Esophagus muscularis mucosa (tissue), 4 donors: ENCODE measurements around the gene DBN1. TPM values are rescaled to one million over a fixed set of nuclear protein-coding genes. Genes with fewer than 3 reads are reported as not detected.

Source experiments
- DNase-seq: peaks from one replicate; pipeline ENCODE4 v3.0.0-alpha.2; 2017; ENCODE audit errors: extremely low spot score
- H3K27ac ChIP-seq, 4 donors: fragments of 200-600 bp; sonication (generic); replicated peaks in 1 of 4; 1 replicate in 3 of 4; 2 replicates in 1 of 4; pipeline ENCODE4 v1.5.1; 2016 to 2019; ENCODE audit warnings: mild to moderate bottlenecking in 1 of 4
- H3K27me3 ChIP-seq, 4 donors: fragments of 200-600 bp; sonication (generic); one replicate each; pipeline versions ENCODE4 v1.5.1 to v1.6.0; 2016 to 2019
- H3K36me3 ChIP-seq, 4 donors: fragments of 200-600 bp; sonication (generic); one replicate each; pipeline ENCODE4 v1.5.1; 2016 to 2019
- H3K4me1 ChIP-seq, 4 donors: fragments of 200-600 bp; sonication (generic); one replicate each; pipeline ENCODE4 v1.5.1; 2016 to 2019
- H3K4me3 ChIP-seq, 4 donors: fragments of 200-600 bp; sonication (generic); 1 replicate in 2 of 4; 2 replicates in 2 of 4; pipeline ENCODE4 v1.5.1; 2016 to 2019; ENCODE audit warnings: mild to moderate bottlenecking in 4 of 4, moderate library complexity in 1 of 4
- H3K9me3 ChIP-seq, 4 donors: fragments of 200-600 bp; sonication (generic); 1 replicate in 3 of 4; 2 replicates in 1 of 4; pipeline ENCODE4 v1.5.1; 2016 to 2019
- EP300 ChIP-seq: sonication (generic); formaldehyde crosslinking; IDR thresholded peaks from one replicate; pipeline ENCODE4 v1.6.1; 2017; ENCODE audit warnings: antibody characterized with exemption
- POLR2A ChIP-seq: fragments of 450-650 bp; IDR thresholded peaks from one replicate; pipeline ENCODE4 v1.6.1; 2017; ENCODE audit warnings: antibody characterized with exemption, moderate library complexity, mild to moderate bottlenecking, low read depth
- POLR2AphosphoS5 ChIP-seq, 2 donors: sonication (generic); formaldehyde crosslinking; IDR thresholded peaks; one replicate each; pipeline ENCODE4 v1.6.1; 2017; ENCODE audit warnings: antibody characterized with exemption in 2 of 2
- WGBS: methylation state at CpG from one replicate; pipeline ENCODE4 v1.1.5; 2018; 5-methylcytosine and 5-hydroxymethylcytosine counted together
- intact Hi-C: fragments of 100-400 bp; cut with DNase I; formaldehyde crosslinking; loops from one replicate; pipeline ENCODE4 v1.15.1; 2023
- total RNA-seq, 4 donors: library from RNA; depleted of rRNA; stranded (reverse); fragments of >200 nt; gene quantifications; one replicate each; pipeline versions ENCODE4 v1.1.0 to v1.2.1, GENCODE V29; 2016
- TF ChIP-seq, protein P1 (sequence below), 3 experiments: fragments of 200-600 bp in 2 of 3; fragments of 450-650 bp in 1 of 3; sonication (generic) in 2 of 3; IDR thresholded peaks; one replicate each; pipeline ENCODE4 v1.5.1; 2017 to 2019; ENCODE audit warnings: antibody characterized with exemption in 3 of 3, mild to moderate bottlenecking in 2 of 3, moderate library complexity in 1 of 3

Gene DBN1
- total RNA-seq, 4 donors from 2014 or later: 92.2 to 160 (median 130) TPM

DNA sequence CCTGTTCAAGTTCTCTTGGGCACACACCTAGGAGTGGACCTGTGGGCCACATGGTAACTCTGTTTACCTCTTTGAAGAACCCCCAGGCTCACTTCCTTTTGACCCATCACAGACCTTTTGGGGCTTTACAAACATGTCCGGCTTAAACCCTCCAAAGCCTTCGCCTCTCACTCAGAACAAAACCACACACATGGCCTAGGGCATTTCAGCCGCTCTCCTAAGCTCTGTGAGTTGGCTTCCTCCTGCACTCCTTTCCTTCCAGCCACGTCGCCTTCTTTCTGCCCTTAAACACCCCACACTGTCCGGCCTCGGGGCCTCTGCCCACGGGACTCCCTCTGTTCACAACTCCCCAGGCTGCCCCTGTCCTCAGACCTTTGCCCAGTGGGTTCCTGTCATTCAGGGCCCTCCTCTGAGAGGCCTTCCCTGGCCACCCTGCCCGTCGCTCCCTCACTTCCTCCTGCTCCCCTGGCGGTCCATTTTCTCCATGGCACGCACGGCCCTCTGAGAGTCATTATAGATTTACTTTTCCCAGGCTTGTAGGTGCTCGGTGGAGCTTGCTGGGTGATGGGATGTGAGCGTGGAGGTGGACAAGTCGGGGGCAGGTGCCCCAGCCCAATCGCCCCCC lies 34.3 kb upstream of the DBN1 start:
- Histone ChIP-seq H3K27me3 (no peaks in the 10 kb centered on the region), H3K9me3 (no peaks in the 10 kb centered on the region), H3K4me3 (peak overlapping the region; percentile 36 to 51 (median 40)), H3K27ac (no peak overlapping the region), H3K4me1 (peaks cover 0 to 12% (median 5%) of the 10 kb centered on the region in 4 donors), H3K36me3 (peaks cover 19 to 39% (median 30%) of the 10 kb centered on the region in 4 donors)
- WGBS: 86% methylated on average over 14 of the region's 17 CpGs
- TF ChIP-seq POLR2AphosphoS5 (IDR thresholded peaks at IDR 0.05): no peak
- TF ChIP-seq, protein P1, sequence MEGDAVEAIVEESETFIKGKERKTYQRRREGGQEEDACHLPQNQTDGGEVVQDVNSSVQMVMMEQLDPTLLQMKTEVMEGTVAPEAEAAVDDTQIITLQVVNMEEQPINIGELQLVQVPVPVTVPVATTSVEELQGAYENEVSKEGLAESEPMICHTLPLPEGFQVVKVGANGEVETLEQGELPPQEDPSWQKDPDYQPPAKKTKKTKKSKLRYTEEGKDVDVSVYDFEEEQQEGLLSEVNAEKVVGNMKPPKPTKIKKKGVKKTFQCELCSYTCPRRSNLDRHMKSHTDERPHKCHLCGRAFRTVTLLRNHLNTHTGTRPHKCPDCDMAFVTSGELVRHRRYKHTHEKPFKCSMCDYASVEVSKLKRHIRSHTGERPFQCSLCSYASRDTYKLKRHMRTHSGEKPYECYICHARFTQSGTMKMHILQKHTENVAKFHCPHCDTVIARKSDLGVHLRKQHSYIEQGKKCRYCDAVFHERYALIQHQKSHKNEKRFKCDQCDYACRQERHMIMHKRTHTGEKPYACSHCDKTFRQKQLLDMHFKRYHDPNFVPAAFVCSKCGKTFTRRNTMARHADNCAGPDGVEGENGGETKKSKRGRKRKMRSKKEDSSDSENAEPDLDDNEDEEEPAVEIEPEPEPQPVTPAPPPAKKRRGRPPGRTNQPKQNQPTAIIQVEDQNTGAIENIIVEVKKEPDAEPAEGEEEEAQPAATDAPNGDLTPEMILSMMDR (IDR thresholded peaks at IDR 0.05): no peak
- TF ChIP-seq EP300: no peak
- TF ChIP-seq POLR2A: no peak
- DNase-seq: no peak
- intact Hi-C loops: no loop called here

DNA sequence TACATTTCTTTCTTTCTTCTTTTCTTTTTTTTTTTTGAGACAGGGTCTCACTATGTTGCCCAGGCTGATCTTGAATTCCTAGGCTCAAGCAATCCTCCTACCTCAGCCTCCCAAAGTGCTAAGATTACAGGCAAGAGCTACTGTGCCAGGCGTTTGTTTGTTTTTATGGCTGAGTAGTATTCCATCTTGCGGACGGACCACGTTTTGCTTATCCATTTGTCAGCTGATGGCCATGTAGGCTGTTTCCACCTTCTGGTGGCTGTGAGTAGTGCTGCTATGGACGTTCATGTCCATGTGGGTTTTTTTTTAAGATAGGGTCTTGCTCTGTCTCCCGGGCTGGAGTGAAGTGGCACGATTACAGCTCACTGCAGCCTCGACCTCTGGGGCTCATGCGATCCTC lies 33.7 kb upstream of the DBN1 start:
- Histone ChIP-seq H3K9me3 (no peaks in the 10 kb centered on the region), H3K4me1 (peaks cover 0 to 12% (median 5%) of the 10 kb centered on the region in 4 donors), H3K27me3 (no peaks in the 10 kb centered on the region), H3K4me3 (no peak overlapping the region), H3K36me3 (peaks cover 14 to 33% (median 25%) of the 10 kb centered on the region in 4 donors), H3K27ac (no peak overlapping the region)
- no peak for DNase-seq
- TF ChIP-seq POLR2AphosphoS5 (IDR thresholded peaks at IDR 0.05) (no peak), EP300 (no peak), POLR2A (no peak)
- TF ChIP-seq, protein P1 (IDR thresholded peaks at IDR 0.05): no peak
- intact Hi-C loops: no loop called here
- WGBS: 84% methylated on average over 9 of the region's 9 CpGs

DNA sequence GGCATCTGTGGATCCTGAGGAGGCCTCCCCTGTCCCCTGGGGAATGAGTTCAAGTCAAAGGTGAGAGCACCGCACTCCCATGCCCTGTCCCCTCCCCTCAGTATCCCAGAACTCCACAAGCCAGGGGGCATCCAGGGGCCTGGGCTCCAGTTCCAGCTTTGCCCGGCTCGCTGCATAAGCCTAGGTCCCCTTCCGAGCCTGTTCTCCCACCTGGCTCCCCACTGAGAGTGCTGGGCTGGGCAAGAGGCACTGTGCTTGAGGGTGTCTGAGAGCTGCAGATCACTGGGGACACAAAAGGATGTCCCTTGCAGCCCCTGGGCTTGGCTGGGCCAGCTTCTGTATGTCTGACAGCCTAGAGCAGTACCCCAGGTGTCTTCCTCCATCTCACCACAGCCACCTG lies 31.6 kb upstream of the DBN1 start:
- H3K27ac ChIP-seq: no peak overlapping the region
- no peak overlapping the region for H3K4me3 ChIP-seq
- H3K27me3 ChIP-seq: no peaks in the 10 kb centered on the region
- intact Hi-C loops: no loop called here
- TF ChIP-seq, protein P1 (IDR thresholded peaks at IDR 0.05): no peak
- WGBS: 88% methylated on average over 4 of the region's 4 CpGs
- peaks cover 0 to 12% (median 5%) of the 10 kb centered on the region in 4 donors for H3K36me3 ChIP-seq
- H3K4me1 ChIP-seq: peaks cover 10 to 21% (median 15%) of the 10 kb centered on the region in 4 donors
- DNase-seq: no peak
- H3K9me3 ChIP-seq: no peaks in the 10 kb centered on the region

DNA sequence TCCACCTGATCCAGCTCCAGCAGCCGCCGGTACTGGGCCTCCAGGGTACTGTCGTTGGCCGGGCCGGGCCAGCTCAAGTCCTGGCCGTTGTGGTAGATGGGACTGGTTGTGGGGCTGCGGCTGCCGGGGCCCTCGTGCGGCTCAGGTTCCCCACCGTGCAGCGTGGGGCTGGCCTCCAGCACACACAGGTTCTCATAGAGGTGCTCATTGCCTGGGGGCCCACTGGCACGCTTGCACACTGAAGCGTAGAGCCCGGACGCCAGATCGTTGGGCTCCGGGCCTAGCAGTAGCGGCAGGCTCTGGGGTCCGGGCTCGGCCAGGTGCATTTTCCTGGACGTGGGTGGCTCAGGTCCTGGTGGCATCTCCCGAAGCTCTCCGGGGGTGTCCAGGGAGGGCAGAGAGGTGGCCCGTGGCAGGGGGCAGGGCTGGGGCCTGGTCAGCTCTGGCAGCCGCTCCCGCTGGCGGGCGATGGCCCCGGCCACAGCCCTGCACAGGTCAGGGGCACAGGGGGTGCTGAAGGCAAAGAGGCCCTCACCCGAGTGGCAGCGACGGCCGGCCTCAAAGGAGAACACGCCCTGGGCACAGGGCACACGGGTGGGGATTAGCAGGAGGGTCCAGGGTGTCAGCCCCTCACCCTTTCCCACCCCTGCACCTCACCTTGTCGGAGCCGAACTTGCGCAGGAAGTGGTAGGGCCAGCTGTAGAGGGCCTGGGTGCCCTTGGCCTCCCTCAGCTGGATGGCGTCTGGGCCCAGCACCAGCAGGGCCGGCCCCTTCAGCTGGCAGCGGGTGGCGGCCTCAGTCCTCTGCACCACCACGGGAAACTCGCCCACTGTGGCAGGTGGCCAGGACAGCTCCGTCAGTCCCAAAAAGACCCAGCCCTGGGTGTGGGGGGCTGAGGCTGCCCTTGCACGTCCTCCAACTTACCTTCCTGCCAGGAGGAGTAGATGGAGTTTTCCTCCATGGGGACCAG lies 30.9 kb upstream of the DBN1 start:
- WGBS: 91% methylated on average over 16 of the region's 47 CpGs
- DNase-seq: no peak

More for the DNA sequence above, 30.9 kb upstream of the DBN1 start:
- Histone ChIP-seq H3K27ac (no peak overlapping the region), H3K4me3 (no peak overlapping the region), H3K4me1 (peaks cover 8 to 21% (median 12%) of the 10 kb centered on the region in 4 donors), H3K36me3 (peaks cover 0 to 11% (median 3%) of the 10 kb centered on the region in 4 donors), H3K9me3 (no peaks in the 10 kb centered on the region), H3K27me3 (no peaks in the 10 kb centered on the region)
- intact Hi-C loops: loop anchor here (5.0 kb wide), 1 partner anchor 102 kb away; the partner anchor contains the start of gene PFN3
- TF ChIP-seq, protein P1 (IDR thresholded peaks at IDR 0.05): no peak
- no peak for TF ChIP-seq EP300
- TF ChIP-seq POLR2A: no peak
